Left hindlimb (tissue), 1 donor: ENCODE measurements around the gene TLE2.
"Not testable (repeated sequence)": the region's sequence is repeated elsewhere in the genome, so short reads cannot be mapped to it uniquely, and the experiment has no call there.

Experiments used
- DNase-seq: peaks from one replicate; pipeline ENCODE4 v3.0.0-alpha.2; 2018

TLE2 gene

GRCh38 chr19:2982983-2983350 is 46.1 kb downstream of the TLE2 start:
- peak; percentile 94 for DNase-seq

GRCh38 chr19:2982561-2982960 is 46.5 kb downstream of the TLE2 start:
- DNase-seq: no peak

GRCh38 chr19:2981898-2982297 is 47.2 kb downstream of the TLE2 start:
- DNase-seq: no peak

GRCh38 chr19:2978772-2979171 is 50.3 kb downstream of the TLE2 start:
- DNase-seq: no peak

GRCh38 chr19:2978166-2978767 is 50.8 kb downstream of the TLE2 start:
- no peak for DNase-seq

- no peak for DNase-seq
Observed at GRCh38 chr19:2977746-2978138, 51.3 kb downstream of the TLE2 start.

- DNase-seq: peak; percentile 97
Observed at GRCh38 chr19:2977001-2977745, 51.9 kb downstream of the TLE2 start, which contains the start of gene TLE6. Gene TLE6, plus strand, starts transcription at chr19:2977564. Its CDS starts 670 bp downstream, at chr19:2978234.

- no peak for DNase-seq
Observed at GRCh38 chr19:2976609-2977000, 52.5 kb downstream of the TLE2 start.

- no peak for DNase-seq
Observed at GRCh38 chr19:2974342-2975041, 54.6 kb downstream of the TLE2 start.

GRCh38 chr19:2973229-2973628 is 55.9 kb downstream of the TLE2 start:
- DNase-seq: no peak

GRCh38 chr19:2970201-2970835 is 58.8 kb downstream of the TLE2 start:
- DNase-seq: no peak

GRCh38 chr19:2969104-2969504 is 60.0 kb downstream of the TLE2 start:
- peak; percentile 71 for DNase-seq

GRCh38 chr19:2967972-2968371 is 61.1 kb downstream of the TLE2 start:
- DNase-seq: no peak

- no peak for DNase-seq
Observed at GRCh38 chr19:2964874-2965273, 64.2 kb downstream of the TLE2 start.

GRCh38 chr19:2963631-2964030 is 65.4 kb downstream of the TLE2 start:
- not testable (repeated sequence) for DNase-seq

- DNase-seq: no peak
Observed at GRCh38 chr19:2963122-2963521, 66.0 kb downstream of the TLE2 start.

- peak; percentile 44 for DNase-seq
Observed at GRCh38 chr19:2962018-2962670, 66.9 kb downstream of the TLE2 start.

GRCh38 chr19:2960120-2960519 is 69.0 kb downstream of the TLE2 start:
- DNase-seq: peak; percentile 7

- peak; percentile 6 for DNase-seq
Observed at GRCh38 chr19:2957160-2957559, 71.9 kb downstream of the TLE2 start.

GRCh38 chr19:2952953-2953481 is 76.1 kb downstream of the TLE2 start:
- DNase-seq: no peak

- peak; percentile 100 for DNase-seq
Observed at GRCh38 chr19:2950286-2951124, 78.6 kb downstream of the TLE2 start.

GRCh38 chr19:2949939-2950285 is 79.2 kb downstream of the TLE2 start:
- peak; percentile 48 for DNase-seq
